H1 (cell line): ENCODE data around the gene ADRM1.

Experiments used
- BRCA1 ChIP-seq: IDR thresholded peaks from 2 replicates; pipeline ENCODE4 v1.6.1; 2012; ENCODE audit warnings: low read depth, low read length, improper control_type of control experiment
- CREB1 ChIP-seq: IDR thresholded peaks from 2 replicates; pipeline ENCODE4 v1.6.1; 2012; ENCODE audit warnings: inconsistent platforms
- CTCF ChIP-seq, 3 experiments: IDR thresholded peaks; 1 replicate in 2 of 3; 2 replicates in 1 of 3; pipeline versions ENCODE4 v1.5.1 to v1.6.1; 2011; ENCODE audit warnings: low read length in 3 of 3, mild to moderate bottlenecking in 3 of 3, inconsistent platforms in 2 of 3, low read depth in 1 of 3, moderate library complexity in 1 of 3; ENCODE audit not compliant: insufficient read depth in 1 of 3; ENCODE audit errors: control extremely low read depth in 1 of 3
- HDAC2 ChIP-seq, 2 experiments: fragments of 300-600 bp in 1 of 2; sonication (generic) in 1 of 2; IDR thresholded peaks; 2 replicates each; pipeline ENCODE4 v1.6.1; 2011 to 2012; ENCODE audit warnings: low read depth in 2 of 2, low read length in 2 of 2, mild to moderate bottlenecking in 2 of 2, moderate library complexity in 2 of 2, borderline replicate concordance in 1 of 2, inconsistent platforms in 1 of 2
- MAX ChIP-seq: IDR thresholded peaks from 2 replicates; pipeline ENCODE4 v1.6.1; 2012; ENCODE audit warnings: inconsistent platforms
- RAD21 ChIP-seq, 2 experiments: IDR thresholded peaks in 1 of 2; conservative IDR thresholded peaks in 1 of 2; 2 replicates each; pipeline ENCODE4 v1.6.1; 2011; ENCODE audit warnings: low read depth in 2 of 2, low read length in 2 of 2, improper control_type of control experiment in 1 of 2, inconsistent platforms in 1 of 2, mild to moderate bottlenecking in 1 of 2, moderate library complexity in 1 of 2
- SP2 ChIP-seq: IDR thresholded peaks from 2 replicates; pipeline ENCODE4 v1.6.1; 2012; ENCODE audit warnings: mild to moderate bottlenecking, low read length, inconsistent platforms
- SP4 ChIP-seq: IDR thresholded peaks from 2 replicates; pipeline ENCODE4 v1.6.1; 2012; ENCODE audit warnings: low read length, inconsistent platforms
- YY1 ChIP-seq: IDR thresholded peaks from 2 replicates; pipeline ENCODE4 v1.6.1; 2011; ENCODE audit warnings: low read depth, mild to moderate bottlenecking, low read length

GRCh38 chr20:62312662-62312977 lies 9.8 kb downstream of the ADRM1 start:
- TF ChIP-seq CTCF (IDR thresholded peaks at IDR 0.05; ENCODE audit: control extremely low read depth in 1 of 3, insufficient read depth in 1 of 3, low read depth in 1 of 3, low read length in 3 of 3) = no peak
- no peak for TF ChIP-seq BRCA1
- no peak for TF ChIP-seq SP2
- TF ChIP-seq YY1 = no peak
- TF ChIP-seq HDAC2 (IDR thresholded peaks at IDR 0.05; ENCODE audit: borderline replicate concordance in 1 of 2, low read depth in 2 of 2, low read length in 2 of 2) = no peak
- no peak for TF ChIP-seq RAD21 (IDR thresholded peaks at IDR 0.05 in 1 of 2, conservative IDR thresholded peaks at IDR 0.05 in 1 of 2; ENCODE audit: low read depth in 2 of 2, low read length in 2 of 2)
- no peak for TF ChIP-seq SP4
- no peak for TF ChIP-seq MAX
- TF ChIP-seq CREB1 = no peak
